Globus pallidus (tissue), 1 donor: ENCODE results near the gene CTBP2.

Source experiments
- DNase-seq: peaks from one replicate; pipeline ENCODE4 v3.0.0-alpha.2; 2015; ENCODE audit warnings: low spot score

Gene CTBP2

GRCh38 chr10:125106586-125106985 is 53.8 kb downstream of the CTBP2 start:
- DNase-seq, result no peak

- no peak for DNase-seq
Measured at GRCh38 chr10:125105706-125106255, 54.6 kb downstream of the CTBP2 start.

DNA sequence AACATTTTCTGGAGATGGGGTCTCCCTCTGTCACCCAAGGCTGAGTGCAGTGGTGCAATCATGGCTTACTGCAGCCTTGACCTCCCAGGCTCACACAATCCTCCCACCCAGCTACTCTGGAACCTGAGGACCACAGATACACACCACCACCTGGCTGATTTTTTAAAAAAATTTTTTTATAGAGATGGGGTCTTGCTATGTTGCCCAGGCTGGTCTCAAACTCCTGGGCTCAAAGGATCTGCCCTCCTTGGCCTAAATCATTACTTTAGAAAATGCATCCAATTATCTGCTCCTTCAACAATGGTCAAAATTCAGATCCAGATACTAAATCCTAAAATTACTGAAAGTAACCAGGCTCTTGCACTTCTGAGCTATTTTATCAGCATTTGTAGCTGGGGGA is 55.2 kb downstream of the CTBP2 start:
- DNase-seq, result no peak

DNA sequence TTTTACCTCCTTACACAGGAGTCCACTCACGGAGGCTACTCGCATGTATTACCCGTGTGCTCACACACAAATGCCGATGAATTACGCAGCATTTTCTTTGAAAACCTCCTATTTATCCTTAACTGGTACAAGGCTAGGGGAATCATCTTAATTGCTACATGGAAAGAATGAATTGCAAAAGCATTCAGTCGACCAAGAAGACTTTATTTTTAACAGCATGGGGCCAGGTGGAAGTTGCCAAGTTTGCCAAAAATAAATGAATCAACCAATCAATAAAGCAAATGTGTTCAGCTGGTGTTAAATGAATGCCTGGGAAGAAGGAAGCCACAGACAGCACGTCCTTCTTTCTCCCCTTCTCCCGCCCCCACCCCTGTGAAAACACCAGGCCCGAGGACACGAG is 55.8 kb downstream of the CTBP2 start:
- DNase-seq, result no peak

DNA sequence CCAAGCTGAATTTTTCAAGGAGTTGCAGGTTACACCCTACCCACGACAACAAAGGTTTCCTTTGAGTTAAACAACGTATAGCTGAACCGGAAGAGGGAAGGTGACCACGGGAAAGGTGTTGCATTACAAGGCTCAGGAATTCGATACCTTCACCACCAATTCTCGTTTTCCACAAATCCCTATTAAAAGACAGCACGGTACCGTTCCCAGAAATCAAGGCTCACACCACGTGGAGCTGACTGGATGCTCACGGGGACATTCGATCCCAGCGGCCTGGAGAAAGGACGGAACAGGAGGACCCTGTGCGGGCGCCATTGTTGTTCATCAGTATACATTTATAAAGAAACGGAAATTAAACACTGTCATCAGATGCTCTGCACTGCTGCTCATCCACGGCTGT is 56.4 kb downstream of the CTBP2 start:
- DNase-seq, result no peak

GRCh38 chr10:125103466-125103865 is 56.9 kb downstream of the CTBP2 start:
- DNase-seq, result no peak

- DNase-seq, result no peak
Measured at GRCh38 chr10:125102821-125103220, 57.5 kb downstream of the CTBP2 start.

GRCh38 chr10:125102246-125102645 is 58.1 kb downstream of the CTBP2 start:
- no peak for DNase-seq

DNA sequence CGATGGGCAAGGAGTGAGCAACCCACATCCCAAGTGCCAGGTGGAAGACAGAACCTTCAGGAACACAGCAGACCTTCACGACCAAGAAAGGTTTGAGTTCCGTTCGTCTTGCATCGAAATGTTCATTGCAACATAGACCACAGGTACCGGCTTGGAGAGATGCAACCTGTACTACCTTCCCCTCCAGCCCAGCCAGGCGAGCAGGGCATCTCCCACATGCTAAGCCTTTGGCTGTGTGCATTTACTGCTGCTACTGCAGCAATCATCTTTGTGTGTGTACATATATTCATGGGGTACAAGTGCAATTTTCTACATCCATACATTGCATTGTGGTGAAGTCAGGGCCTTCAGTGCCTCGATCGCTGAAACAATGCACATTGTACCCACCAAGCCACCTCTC is 58.8 kb downstream of the CTBP2 start:
- no peak for DNase-seq

DNA sequence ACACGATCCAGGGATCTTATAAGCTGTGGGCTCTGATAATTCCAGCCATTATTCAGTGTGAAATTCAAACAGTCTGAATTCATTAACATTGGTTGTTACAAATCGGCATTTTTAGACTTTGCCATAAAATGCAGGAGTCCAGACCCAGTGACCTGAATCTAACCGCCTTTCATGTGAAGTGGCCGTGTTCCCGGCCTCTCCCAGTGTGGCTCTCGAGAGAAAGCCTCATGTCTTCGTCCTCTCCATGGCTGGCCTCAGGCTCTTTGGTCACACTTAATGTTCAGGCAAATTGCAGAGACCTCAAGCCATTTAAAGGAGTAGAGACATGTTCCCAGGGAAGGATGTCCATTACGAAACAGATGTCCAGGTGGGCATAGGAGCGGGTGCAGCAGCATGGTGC is 59.3 kb downstream of the CTBP2 start:
- DNase-seq, result no peak

GRCh38 chr10:125097409-125098070 is 62.8 kb downstream of the CTBP2 start:
- no peak for DNase-seq

GRCh38 chr10:125096975-125097374 is 63.4 kb downstream of the CTBP2 start:
- DNase-seq, result no peak

GRCh38 chr10:125096371-125096770 is 64.0 kb downstream of the CTBP2 start:
- no peak for DNase-seq

DNA sequence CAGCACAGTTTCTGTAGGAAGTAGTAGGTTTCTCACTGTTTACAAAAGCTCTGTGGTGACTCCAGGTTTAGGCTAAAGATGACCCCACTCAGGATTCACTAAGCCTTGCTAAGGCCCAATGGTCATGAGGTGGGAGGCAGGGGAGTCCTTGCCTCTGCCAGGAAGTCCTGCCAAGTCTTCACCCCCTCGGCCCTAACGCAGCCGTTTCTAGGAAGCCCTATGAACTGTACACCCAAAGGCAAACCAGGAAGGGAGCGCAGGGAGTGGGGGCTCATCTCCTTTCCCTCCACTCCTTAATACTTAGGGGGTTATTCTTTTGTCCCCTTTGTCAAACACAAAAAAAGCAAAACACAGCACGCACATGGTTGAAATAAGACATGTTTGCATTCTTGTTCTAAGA is 64.6 kb downstream of the CTBP2 start:
- no peak for DNase-seq

DNA sequence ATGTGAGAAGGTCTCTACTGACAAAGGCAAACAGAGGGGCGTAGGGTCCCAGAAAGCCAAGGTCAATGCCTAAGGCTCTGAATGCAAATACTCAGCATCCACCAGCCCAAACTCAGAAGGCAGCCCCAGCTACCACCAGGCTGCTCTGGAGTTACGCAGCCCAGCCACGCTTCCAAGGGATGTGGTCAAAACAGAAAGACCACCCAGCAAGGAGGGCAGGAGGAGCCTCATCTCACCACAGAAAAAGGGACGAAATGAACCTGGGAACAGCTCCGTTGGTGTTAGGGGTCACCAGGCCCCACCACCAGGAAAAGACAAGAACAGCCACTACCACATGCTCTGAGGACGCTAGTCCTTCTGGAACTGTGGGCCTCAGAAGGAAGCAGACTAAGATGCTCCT is 65.1 kb downstream of the CTBP2 start:
- no peak for DNase-seq

- no peak for DNase-seq
Measured at GRCh38 chr10:125094806-125095205, 65.6 kb downstream of the CTBP2 start.

DNA sequence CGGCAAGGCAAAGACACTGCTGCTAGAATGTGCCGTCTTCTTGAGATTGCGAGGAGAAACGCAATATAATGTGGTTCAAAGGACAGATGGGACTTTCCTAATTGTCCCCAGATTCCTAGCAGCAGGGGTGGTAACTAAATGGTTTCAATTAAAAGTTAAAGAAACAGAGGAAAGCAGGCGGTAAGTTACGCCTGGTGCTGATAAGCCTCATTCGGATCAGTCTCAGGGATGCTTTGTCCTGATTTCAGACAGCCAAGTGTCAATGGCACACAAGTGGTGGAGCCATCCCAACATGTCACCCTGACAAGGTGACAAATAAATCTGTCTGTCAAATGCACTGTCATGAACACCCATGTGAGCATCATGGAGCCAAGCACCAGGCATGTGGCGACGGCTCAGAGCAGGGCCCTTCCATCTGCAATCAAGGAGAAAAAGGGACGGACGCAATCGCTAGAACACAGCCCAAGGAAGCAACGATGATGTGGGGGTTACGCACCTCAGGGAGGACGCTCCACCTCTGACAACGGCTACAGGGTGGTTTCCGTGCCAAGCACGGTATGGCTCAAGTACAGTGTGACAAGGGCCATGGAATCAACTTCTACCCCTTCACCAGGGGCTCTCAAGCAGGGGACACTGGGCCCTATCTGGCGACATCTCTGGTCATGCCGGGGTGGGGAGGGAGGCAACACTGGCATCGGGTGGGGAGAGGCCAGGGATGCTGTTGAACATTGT is 66.2 kb downstream of the CTBP2 start:
- no peak for DNase-seq

DNA sequence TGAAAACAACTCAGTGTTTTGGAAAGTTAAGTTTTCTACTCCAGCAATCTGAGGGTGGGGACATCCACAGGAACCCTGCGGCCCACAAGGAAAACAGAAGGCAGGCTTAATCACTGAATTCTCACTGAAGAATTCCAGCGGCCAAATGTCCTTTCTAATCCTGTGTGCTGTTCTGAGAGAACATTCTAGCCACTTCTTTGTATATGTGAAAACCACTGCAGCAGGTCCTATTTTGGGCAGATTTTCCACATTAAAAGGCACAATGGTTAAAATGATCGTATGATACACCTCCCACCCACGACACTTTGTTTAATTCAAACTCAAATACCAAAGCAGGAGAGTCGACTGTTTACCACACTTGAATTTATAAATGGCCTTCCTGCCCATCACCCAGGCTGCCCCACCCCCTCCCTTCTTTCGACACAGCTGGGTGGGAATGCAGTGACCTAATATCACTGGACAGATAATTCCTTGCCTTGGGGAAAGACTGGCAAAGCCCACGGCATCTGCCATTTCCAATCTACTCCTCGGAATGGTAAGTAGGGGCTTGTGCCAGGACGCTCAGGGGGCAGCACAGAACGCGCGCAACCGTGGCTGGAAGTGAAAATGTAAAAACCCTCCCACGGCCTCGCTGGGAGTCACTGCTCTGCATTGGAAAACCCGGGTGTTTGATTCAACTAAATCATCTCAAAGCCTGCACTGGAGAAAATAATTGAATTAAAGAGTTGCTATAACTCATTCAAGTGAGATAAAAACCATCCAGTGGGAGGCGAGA is 67.0 kb downstream of the CTBP2 start:
- DNase-seq, result no peak

- no peak for DNase-seq
Measured at GRCh38 chr10:125092564-125093031, 67.8 kb downstream of the CTBP2 start.

- no peak for DNase-seq
Measured at GRCh38 chr10:125091891-125092290, 68.5 kb downstream of the CTBP2 start.

DNA sequence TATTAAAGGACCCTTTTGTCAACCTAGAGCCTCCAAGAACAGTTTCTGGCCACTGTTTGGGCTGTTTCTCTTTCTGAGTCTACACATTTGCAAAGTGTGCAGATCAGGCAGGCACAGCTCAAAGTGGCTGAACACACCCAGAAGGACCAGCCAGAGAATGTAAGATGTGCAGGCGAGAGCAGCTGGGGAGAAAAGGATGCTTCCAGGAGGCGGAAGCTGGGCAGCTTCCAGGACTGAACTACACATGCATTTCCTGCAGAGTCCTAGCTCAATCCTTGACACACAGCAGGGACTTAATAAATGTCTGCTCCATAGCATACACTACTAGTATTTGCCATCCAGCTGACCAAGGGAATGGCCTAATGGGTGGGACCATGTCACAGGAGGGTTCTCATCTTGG is 70.9 kb downstream of the CTBP2 start:
- no peak for DNase-seq

GRCh38 chr10:125087897-125088215 is 72.5 kb downstream of the CTBP2 start:
- no peak for DNase-seq
